ENCODE data around the gene TRIO. TPM values are rescaled to one million over a fixed set of nuclear protein-coding genes. Genes with fewer than 3 reads are reported as not detected.

Gene TRIO
- total and polyA plus RNA-seq, 2 experiments from 2014 or later = 18.5 to 78.2 TPM

- DNase-seq (ENCODE audit: low spot score) = no peak
- Histone ChIP-seq H3K27ac (peak overlapping the region; percentile 45), H3K27me3 (no peaks in the 10 kb centered on the region), H2AFZ (no peak overlapping the region), H3K36me3 (replicated peaks; ENCODE audit: insufficient read depth, low read depth) (no peaks in the 10 kb centered on the region), H3K4me2 (no peak overlapping the region), H3K9me2 (replicated peaks; ENCODE audit: insufficient read depth) (no peaks in the 10 kb centered on the region), H4K20me1 (ENCODE audit: insufficient read depth, poor library complexity, severe bottlenecking) (no peaks in the 10 kb centered on the region), H3K4me3 (no peak overlapping the region), H3K79me2 (peaks cover 18% of the 10 kb centered on the region), H3K4me1 (ENCODE audit: insufficient read depth) (peaks cover 42% of the 10 kb centered on the region), H3K9me3 (ENCODE audit: low read depth) (no peaks in the 10 kb centered on the region)
- 63% methylated on average over 13 of the region's 13 CpGs for WGBS (ENCODE audit: low lambda C conversion rate, missing lambda C conversion rate)
- TF ChIP-seq CTCF (IDR thresholded peaks at IDR 0.05; ENCODE audit: poor library complexity) (no peak), EZH2phosphoT487 (IDR thresholded peaks at IDR 0.05; ENCODE audit: low read depth, severe bottlenecking, unreplicated experiment) (no peak), EZH2 (IDR thresholded peaks at IDR 0.05; ENCODE audit: borderline replicate concordance) (no peak)
These were observed 308.7 kb downstream of the TRIO start for GRCh38 chr5:14451871-14452270.

GRCh38 chr5:14452685-14453454 lies 309.7 kb downstream of the TRIO start:
- no peaks in the 10 kb centered on the region for H3K9me3 ChIP-seq (ENCODE audit: low read depth)
- H2AFZ ChIP-seq = no peak overlapping the region
- no peaks in the 10 kb centered on the region for H3K36me3 ChIP-seq (replicated peaks; ENCODE audit: insufficient read depth, low read depth)
- peak overlapping the region; percentile 45 for H3K27ac ChIP-seq
- no peaks in the 10 kb centered on the region for H3K9me2 ChIP-seq (replicated peaks; ENCODE audit: insufficient read depth)
- peaks cover 15% of the 10 kb centered on the region for H3K79me2 ChIP-seq
- no peak overlapping the region for H3K4me3 ChIP-seq
- no peaks in the 10 kb centered on the region for H3K27me3 ChIP-seq
- WGBS (ENCODE audit: low lambda C conversion rate, missing lambda C conversion rate) = 59% methylated on average over 6 of the region's 6 CpGs
- H3K4me2 ChIP-seq = no peak overlapping the region
- DNase-seq (ENCODE audit: low spot score) = no peak
- no peaks in the 10 kb centered on the region for H4K20me1 ChIP-seq (ENCODE audit: insufficient read depth, poor library complexity, severe bottlenecking)
- no peak for TF ChIP-seq CTCF (IDR thresholded peaks at IDR 0.05; ENCODE audit: poor library complexity)
- TF ChIP-seq EZH2phosphoT487 (IDR thresholded peaks at IDR 0.05; ENCODE audit: low read depth, severe bottlenecking, unreplicated experiment) = no peak
- TF ChIP-seq EZH2 (IDR thresholded peaks at IDR 0.05; ENCODE audit: borderline replicate concordance) = no peak
- peaks cover 41% of the 10 kb centered on the region for H3K4me1 ChIP-seq (ENCODE audit: insufficient read depth)

DNA sequence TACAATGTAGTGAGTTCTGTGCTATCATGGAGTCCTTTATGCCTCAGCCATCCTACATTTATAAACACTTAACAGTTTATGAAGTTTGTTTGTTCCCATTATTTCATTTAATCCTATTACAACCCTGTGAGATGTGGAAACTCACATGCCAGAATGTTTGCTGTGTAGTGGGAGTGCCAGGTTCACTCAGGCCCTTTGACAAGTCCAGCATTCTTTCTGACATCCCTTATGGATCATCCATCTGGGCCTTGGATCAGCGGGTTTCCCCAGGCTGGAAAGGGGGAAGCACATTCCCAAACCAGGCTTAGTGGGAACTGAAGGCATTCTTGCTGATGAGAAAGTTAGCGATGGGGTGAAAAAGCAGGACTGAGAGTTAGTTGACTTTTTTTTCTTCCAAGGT lies 310.3 kb downstream of the TRIO start:
- Histone ChIP-seq H3K4me2 (no peak overlapping the region), H3K27ac (peak overlapping the region; percentile 45), H3K36me3 (replicated peaks; ENCODE audit: insufficient read depth, low read depth) (no peaks in the 10 kb centered on the region), H3K27me3 (no peaks in the 10 kb centered on the region), H3K9me2 (replicated peaks; ENCODE audit: insufficient read depth) (no peaks in the 10 kb centered on the region), H3K4me1 (ENCODE audit: insufficient read depth) (peaks cover 35% of the 10 kb centered on the region), H3K9me3 (ENCODE audit: low read depth) (no peaks in the 10 kb centered on the region), H3K4me3 (no peak overlapping the region), H3K79me2 (peaks cover 17% of the 10 kb centered on the region), H4K20me1 (ENCODE audit: insufficient read depth, poor library complexity, severe bottlenecking) (no peaks in the 10 kb centered on the region), H2AFZ (no peak overlapping the region)
- DNase-seq (ENCODE audit: low spot score) = no peak
- 90% methylated on average over 2 of the region's 2 CpGs for WGBS (ENCODE audit: low lambda C conversion rate, missing lambda C conversion rate)
- TF ChIP-seq CTCF (IDR thresholded peaks at IDR 0.05; ENCODE audit: poor library complexity) (no peak), EZH2 (IDR thresholded peaks at IDR 0.05; ENCODE audit: borderline replicate concordance) (no peak), EZH2phosphoT487 (IDR thresholded peaks at IDR 0.05; ENCODE audit: low read depth, severe bottlenecking, unreplicated experiment) (no peak)
